Nephron progenitor cell (in vitro differentiated cells): ENCODE data around the gene CALD1.

Source experiments
- DNase-seq: peaks from one replicate; pipeline ENCODE4 v3.0.0; 2021
- H3K27ac Mint-ChIP-seq: 2 replicates; pipeline ENCODE4 v1.8.0; 2021; ENCODE audit warnings: mild to moderate bottlenecking, moderate library complexity, mixed read lengths
- H3K27me3 Mint-ChIP-seq: 2 replicates; pipeline ENCODE4 v1.8.0; 2021; ENCODE audit warnings: mild to moderate bottlenecking, low read depth, mixed read lengths; ENCODE audit not compliant: poor library complexity
- H3K36me3 Mint-ChIP-seq: 2 replicates; pipeline ENCODE4 v1.8.0; 2021; ENCODE audit warnings: low read depth, mixed read lengths
- H3K4me1 Mint-ChIP-seq: 2 replicates; pipeline ENCODE4 v1.8.0; 2021; ENCODE audit warnings: mixed read lengths
- H3K4me3 Mint-ChIP-seq: 2 replicates; pipeline ENCODE4 v1.8.0; 2021; ENCODE audit warnings: mild to moderate bottlenecking, moderate library complexity, mixed read lengths
- H3K9me3 Mint-ChIP-seq: 2 replicates; pipeline ENCODE4 v1.8.0; 2021; ENCODE audit warnings: mild to moderate bottlenecking, moderate library complexity, mixed read lengths
- CTCF ChIP-seq: fragments of 200-600 bp; sonication (generic); IDR thresholded peaks from 2 replicates; pipeline ENCODE4 v1.5.0; 2021; ENCODE audit warnings: antibody characterized with exemption

CALD1 gene

GRCh38 chr7:134995239-134996096 lies 216.0 kb downstream of the CALD1 start:
- TF ChIP-seq CTCF = no peak
- Mint-ChIP-seq H3K9me3 (no peaks in the 10 kb centered on the region), H3K4me1 (no peaks in the 10 kb centered on the region), H3K36me3 (peaks cover 43% of the 10 kb centered on the region), H3K27ac (peak overlapping the region; percentile 60), H3K27me3 (no peaks in the 10 kb centered on the region), H3K4me3 (no peak overlapping the region)
- no peak for DNase-seq

- no peak for TF ChIP-seq CTCF
- Mint-ChIP-seq H3K9me3 (no peaks in the 10 kb centered on the region), H3K4me3 (no peak overlapping the region), H3K36me3 (peaks cover 37% of the 10 kb centered on the region), H3K27ac (no peak overlapping the region), H3K27me3 (no peaks in the 10 kb centered on the region), H3K4me1 (no peaks in the 10 kb centered on the region)
- DNase-seq = no peak
Measured at GRCh38 chr7:134996097-134996550, 216.7 kb downstream of the CALD1 start.

GRCh38 chr7:134997214-134997885 lies 217.9 kb downstream of the CALD1 start:
- no peak for TF ChIP-seq CTCF
- Mint-ChIP-seq H3K4me1 (no peaks in the 10 kb centered on the region), H3K27ac (no peak overlapping the region), H3K9me3 (no peaks in the 10 kb centered on the region), H3K4me3 (no peak overlapping the region), H3K27me3 (no peaks in the 10 kb centered on the region), H3K36me3 (peaks cover 40% of the 10 kb centered on the region)
- DNase-seq = no peak

GRCh38 chr7:134999136-134999535 lies 219.7 kb downstream of the CALD1 start:
- H3K4me3 Mint-ChIP-seq = no peak overlapping the region
- H3K27ac Mint-ChIP-seq = no peak overlapping the region
- H3K9me3 Mint-ChIP-seq = no peaks in the 10 kb centered on the region
- H3K4me1 Mint-ChIP-seq = no peaks in the 10 kb centered on the region
- peaks cover 32% of the 10 kb centered on the region for H3K36me3 Mint-ChIP-seq
- H3K27me3 Mint-ChIP-seq = no peaks in the 10 kb centered on the region
- no peak for TF ChIP-seq CTCF
- no peak for DNase-seq

GRCh38 chr7:135001390-135002165 lies 222.1 kb downstream of the CALD1 start:
- DNase-seq = no peak
- no peak for TF ChIP-seq CTCF
- Mint-ChIP-seq H3K4me3 (no peak overlapping the region), H3K27ac (no peak overlapping the region), H3K36me3 (peaks cover 19% of the 10 kb centered on the region), H3K27me3 (no peaks in the 10 kb centered on the region), H3K4me1 (no peaks in the 10 kb centered on the region), H3K9me3 (no peaks in the 10 kb centered on the region)
